Measurements from ENCODE around the gene DGKB.

The DGKB gene

DNA sequence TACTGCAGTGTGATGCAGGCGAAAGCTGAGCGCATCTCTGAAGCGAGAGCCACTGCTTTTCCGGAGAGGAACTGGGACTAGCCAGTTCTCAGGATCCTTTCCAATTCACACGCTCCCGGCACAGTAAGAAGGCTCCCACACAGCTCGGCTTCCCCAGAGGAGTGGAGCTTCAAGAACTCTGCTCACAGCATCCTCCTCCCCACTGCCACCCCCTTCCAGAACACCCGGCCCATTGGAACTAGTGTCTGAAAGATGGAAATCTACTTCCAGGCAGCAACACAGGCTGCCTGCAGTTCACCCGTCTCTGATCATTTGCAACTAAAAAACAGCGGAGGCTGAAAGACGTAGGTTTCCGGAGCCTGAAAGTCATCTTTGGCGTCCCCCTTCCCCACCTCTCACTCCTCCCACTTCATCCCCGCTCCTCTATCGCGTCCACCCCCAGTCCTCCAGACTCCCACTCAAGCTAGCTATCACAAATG, at the start of gene DGKB:
Gene DGKB (minus strand): TSS at position 163 of the 479 bp plus-strand sequence.
- DNase-seq (ENCODE audit: low read depth) = peak; percentile 14

- no peak for DNase-seq (ENCODE audit: low read depth)
Measured at GRCh38 chr7:14950013-14950412, 47.5 kb upstream of the DGKB start.

- DNase-seq (ENCODE audit: low read depth) = no peak
Measured at GRCh38 chr7:14938181-14938580, 35.6 kb upstream of the DGKB start.

DNA sequence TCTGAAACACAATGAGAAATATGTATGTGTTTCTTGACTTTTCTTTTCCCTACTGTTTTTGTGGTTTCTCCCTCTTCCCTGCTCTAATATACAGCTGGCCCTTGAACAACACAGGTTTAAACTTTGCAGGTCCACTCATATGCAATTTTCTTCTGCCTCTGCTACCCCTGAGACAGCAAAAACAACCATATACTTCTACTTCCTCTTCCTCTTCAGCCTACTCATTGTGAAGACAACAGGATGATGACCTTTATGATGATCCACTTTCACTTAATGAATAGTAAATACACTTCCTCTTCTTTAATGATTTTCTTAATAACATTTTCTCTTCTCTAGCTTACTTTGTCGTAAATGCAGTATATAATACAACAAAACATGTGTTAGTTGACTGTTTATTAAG, 35.0 kb upstream of the DGKB start:
- DNase-seq (ENCODE audit: low read depth) = no peak

GRCh38 chr7:14936554-14936953, 34.0 kb upstream of the DGKB start:
- DNase-seq (ENCODE audit: low read depth) = peak; percentile 63

DNA sequence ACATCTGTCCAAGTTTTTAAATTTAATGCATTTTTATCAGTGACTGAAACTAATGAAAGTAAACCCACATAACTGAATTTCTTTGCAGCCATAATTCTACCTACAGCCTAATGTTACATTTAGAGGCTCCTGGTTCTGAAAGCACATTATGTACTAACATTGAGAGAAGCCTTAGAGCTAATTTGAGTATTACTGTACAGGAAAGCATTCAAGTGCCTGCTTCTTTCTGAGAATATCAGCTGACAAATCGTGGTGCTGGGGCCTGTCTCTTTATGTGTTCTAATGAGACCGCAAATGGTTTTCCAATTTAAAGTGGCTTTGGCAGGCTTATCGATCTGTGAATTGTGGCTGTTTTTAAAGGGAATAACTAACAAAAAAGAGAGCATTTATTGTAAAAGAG, 32.3 kb upstream of the DGKB start:
- no peak for DNase-seq (ENCODE audit: low read depth)

GRCh38 chr7:14931511-14932215, 29.1 kb upstream of the DGKB start:
- no peak for DNase-seq (ENCODE audit: low read depth)

DNA sequence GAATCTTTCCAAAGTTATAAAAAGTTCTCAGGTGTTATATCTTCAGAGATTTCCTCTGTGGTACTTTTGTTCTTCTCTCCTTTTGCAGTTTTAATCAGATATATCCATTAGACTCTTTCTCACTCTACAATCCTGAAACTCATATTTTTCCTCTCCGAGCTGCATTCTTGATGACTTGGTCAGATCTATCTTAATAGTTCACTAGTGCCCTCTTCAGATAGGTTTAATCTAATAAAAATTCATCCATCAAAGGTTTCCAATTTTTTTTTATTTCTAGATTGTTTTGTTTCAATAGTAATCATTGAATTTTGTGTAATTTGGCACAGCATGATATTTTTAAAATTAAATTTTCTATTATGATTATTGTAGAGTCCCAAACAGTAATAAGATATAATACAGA, 21.8 kb upstream of the DGKB start:
- no peak for DNase-seq (ENCODE audit: low read depth)

GRCh38 chr7:14911077-14911476, 8.5 kb upstream of the DGKB start:
- no peak for DNase-seq (ENCODE audit: low read depth)

GRCh38 chr7:14908697-14909096, 6.1 kb upstream of the DGKB start:
- no peak for DNase-seq (ENCODE audit: low read depth)

DNA sequence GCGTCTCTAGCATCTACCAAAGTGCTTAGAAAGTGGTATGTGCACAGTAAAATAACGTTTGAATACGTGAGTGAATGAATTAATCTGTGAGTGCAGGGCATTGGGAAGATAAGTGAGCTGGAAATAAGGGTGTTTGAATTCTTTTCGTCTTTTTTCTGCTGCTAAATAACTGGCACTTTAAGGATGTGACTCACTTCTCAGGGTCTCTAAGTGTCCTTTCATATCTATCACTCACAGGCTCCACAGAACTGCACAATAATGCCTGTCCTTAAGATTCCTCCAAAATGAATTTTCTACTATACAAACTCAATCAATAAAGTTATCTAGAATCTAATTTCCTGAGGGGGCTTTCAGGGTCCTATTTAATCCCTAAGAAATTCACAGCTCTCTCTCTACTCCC, 3.2 kb upstream of the DGKB start:
- no peak for DNase-seq (ENCODE audit: low read depth)

DNA sequence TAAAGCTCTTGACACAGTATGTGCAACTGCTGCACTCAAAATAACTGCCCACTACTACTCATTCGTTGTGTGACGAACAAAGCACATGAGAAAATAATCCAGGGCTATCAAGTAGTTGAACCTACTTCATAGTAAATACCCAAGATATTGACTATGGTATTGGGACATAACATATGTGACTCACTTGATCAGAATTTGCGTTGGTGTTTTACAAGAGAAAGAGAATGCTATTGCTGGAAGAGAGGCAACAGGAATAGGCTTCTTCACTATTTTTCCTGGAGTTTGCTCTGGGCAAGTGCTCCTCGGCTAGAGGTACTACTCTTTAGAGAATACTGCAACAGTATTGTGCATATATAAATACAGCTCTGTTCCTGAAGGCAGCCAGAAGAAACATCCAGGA, 2.5 kb downstream of the DGKB start:
- no peak for DNase-seq (ENCODE audit: low read depth)

DNA sequence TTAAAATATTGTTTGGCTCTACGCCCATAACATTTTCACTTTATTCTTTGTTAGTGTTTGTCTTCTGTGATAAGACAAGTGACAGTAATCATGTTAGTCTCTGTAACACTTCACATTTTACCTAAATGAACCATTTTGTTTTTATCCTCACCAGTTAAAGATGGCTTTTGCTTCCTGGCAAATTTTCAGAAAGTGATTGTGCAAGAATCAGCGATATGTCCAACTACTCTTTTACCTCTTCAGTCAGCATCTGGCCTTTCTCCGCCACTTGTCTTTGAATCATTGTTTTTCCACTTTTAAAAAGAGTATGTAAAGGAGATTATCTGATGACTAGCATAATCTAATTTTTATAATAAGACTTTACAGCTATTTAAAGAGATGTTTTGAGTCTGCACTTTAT, 3.5 kb downstream of the DGKB start:
- DNase-seq (ENCODE audit: low read depth) = no peak

- no peak for DNase-seq (ENCODE audit: low read depth)
Measured at GRCh38 chr7:14896461-14896860, 6.1 kb downstream of the DGKB start.

DNA sequence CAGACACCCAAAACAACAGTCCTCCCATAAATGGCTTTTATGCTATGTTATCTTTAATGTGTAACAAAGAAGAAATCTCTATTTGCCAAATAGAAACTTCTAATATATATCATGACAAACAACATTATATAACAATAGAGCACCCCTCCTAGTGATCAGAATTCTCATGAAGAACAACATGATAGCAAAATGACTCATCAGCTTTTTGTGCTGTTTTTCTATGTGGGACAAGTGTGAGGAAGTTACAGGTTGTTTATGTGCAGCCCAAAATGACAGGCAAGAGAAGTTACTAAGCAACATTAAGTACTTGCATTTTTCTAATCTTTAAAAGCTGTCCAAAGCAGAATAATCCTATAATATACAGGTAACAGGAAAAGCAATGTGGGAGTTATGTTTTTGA, 7.7 kb downstream of the DGKB start:
- DNase-seq (ENCODE audit: low read depth) = no peak

GRCh38 chr7:14892961-14893360, 9.6 kb downstream of the DGKB start:
- no peak for DNase-seq (ENCODE audit: low read depth)

DNA sequence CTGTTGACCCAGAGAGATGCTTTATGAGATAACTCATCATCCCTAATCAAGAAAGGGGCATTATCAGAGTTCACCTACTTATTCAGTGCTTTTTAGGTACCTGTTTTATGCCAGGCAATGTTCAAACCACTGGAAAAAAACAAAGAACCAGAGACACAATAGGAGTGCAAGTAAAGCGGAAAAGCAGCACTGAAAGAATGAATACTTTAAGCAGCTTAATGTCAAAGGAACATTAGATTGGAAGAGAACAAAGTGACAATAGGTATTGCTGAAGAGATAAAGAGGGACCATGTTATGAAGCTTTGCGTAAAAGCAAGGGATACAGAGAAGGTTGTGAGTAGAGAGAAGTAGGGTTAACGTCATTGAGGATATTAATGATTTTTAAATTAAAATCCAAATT, 11.3 kb downstream of the DGKB start:
- DNase-seq (ENCODE audit: low read depth) = no peak

DNA sequence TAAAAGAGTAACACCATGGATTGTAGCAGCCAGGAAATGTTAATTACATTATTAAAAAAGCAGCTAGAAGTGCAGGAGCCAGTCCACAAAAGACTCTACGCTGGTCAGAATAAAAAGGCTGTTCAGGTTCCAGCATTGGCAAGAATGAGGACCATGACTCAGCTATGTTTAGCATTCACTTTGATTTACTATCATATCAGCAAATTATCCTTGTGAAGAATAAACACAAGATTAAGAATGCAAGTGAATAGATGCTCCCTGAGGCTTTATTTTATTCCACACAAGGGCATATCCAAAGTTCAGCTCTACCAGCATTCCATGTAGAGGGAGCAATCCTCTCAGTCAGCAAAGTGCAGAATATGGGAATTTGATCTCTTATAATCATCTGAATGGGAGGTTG, 13.6 kb downstream of the DGKB start:
- DNase-seq (ENCODE audit: low read depth) = peak; percentile 21

DNA sequence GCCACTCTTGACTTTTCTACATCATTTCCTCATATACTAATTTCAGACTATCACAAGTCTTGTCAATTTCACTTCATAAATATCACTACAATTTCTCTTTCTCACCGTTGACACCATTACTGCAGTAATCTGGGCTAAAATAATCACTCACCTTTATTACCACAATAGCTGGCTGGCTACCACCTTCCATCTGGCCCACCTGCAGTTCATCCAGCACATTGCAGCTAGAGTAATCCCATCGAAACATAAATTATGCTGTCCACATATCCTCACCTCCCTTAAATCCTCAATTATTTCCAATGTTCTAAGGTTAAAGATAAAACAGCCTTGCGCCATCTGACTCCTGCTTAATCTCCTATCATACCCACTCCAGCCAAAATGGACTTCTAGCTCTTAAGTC, 16.0 kb downstream of the DGKB start:
- DNase-seq (ENCODE audit: low read depth) = no peak

GRCh38 chr7:14875941-14876587, 26.5 kb downstream of the DGKB start:
- no peak for DNase-seq (ENCODE audit: low read depth)

DNA sequence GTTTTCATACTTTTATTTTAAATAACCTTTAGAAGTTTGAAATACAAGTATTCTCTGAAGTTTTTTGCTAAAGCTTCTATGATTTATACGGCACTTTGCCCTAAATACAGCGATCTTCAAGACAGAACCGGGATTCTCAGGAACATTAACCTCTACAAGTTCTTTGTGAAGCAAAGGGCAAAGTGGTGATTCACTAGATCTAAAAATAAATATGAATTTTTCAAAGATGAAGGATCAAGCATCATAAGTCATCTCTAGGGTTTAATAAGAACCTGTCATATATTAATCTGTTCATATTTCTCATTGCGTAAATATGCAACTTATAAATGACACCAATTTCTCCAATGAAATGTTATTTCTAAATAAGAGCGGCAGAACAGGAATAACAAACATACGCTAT, 30.7 kb downstream of the DGKB start:
- DNase-seq (ENCODE audit: low read depth) = no peak

GRCh38 chr7:14870394-14870793, 32.2 kb downstream of the DGKB start:
- no peak for DNase-seq (ENCODE audit: low read depth)

- no peak for DNase-seq (ENCODE audit: low read depth)
Measured at GRCh38 chr7:14868937-14869336, 33.6 kb downstream of the DGKB start.

- DNase-seq (ENCODE audit: low read depth) = no peak
Measured at GRCh38 chr7:14861456-14861855, 41.1 kb downstream of the DGKB start.

Data from GM04503 (cell line).